MM.1S (cell line): Measurements from ENCODE around the gene PKNOX1.

ENCODE experiments used
- EZH2phosphoT487 ChIP-seq: fragments of 300-600 bp; sonication (generic); IDR thresholded peaks from 2 replicates; pipeline ENCODE4 v1.6.1; 2018; ENCODE audit warnings: antibody characterized with exemption, low read length
- TF ChIP-seq, protein P1 (sequence below): fragments of 300-600 bp; sonication (generic); IDR thresholded peaks from 2 replicates; pipeline ENCODE4 v1.5.1; 2016; ENCODE audit warnings: antibody characterized with exemption, low read length, mixed read lengths

DNA sequence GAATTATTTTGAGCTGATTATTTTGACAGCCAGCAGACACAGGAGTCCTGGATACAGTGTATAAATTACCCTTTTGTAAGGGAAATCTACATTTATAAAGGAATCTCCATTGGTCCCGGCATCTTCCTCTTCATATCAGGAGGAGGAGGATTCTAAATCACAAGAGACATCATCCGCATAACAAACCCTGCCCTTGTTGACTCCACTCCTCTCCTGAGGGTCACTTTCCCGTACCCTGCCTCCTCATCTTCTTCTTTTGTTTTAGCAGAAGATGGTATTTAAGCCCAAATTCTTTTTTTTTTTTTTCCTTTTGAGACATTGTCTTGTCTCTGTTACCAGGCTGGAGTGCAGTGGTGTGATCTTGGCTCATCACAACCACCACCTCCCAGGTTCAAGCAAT, 14.6 kb upstream of the PKNOX1 start:
- TF ChIP-seq, protein P1, sequence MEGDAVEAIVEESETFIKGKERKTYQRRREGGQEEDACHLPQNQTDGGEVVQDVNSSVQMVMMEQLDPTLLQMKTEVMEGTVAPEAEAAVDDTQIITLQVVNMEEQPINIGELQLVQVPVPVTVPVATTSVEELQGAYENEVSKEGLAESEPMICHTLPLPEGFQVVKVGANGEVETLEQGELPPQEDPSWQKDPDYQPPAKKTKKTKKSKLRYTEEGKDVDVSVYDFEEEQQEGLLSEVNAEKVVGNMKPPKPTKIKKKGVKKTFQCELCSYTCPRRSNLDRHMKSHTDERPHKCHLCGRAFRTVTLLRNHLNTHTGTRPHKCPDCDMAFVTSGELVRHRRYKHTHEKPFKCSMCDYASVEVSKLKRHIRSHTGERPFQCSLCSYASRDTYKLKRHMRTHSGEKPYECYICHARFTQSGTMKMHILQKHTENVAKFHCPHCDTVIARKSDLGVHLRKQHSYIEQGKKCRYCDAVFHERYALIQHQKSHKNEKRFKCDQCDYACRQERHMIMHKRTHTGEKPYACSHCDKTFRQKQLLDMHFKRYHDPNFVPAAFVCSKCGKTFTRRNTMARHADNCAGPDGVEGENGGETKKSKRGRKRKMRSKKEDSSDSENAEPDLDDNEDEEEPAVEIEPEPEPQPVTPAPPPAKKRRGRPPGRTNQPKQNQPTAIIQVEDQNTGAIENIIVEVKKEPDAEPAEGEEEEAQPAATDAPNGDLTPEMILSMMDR: no peak
- TF ChIP-seq EZH2phosphoT487: no peak
